SK-N-SH (cell line): ENCODE data around the gene AGRN. TPM values are rescaled to one million over a fixed set of nuclear protein-coding genes. Genes with fewer than 3 reads are reported as not detected.

Experiments
- CTCF ChIA-PET: fragments of 300-600, 350-600 bp; formaldehyde crosslinking; extraction: SDS; loops from one replicate; lab custom pipeline; 2021; lab: Yijun Ruan, JAX
- POLR2A ChIA-PET: fragments of 350-600 bp; sonication (Branson Sonifier 250); formaldehyde crosslinking; extraction: SDS; loops from one replicate; lab custom pipeline; 2020; ENCODE audit warnings: antibody characterized with exemption, inconsistent platforms; lab: Yijun Ruan, JAX
- DNase-seq: peaks from one replicate; pipeline ENCODE4 v3.0.0; 2012
- H2AFZ ChIP-seq: fragments of 200-600 bp; sonication (generic); 2 replicates; pipeline ENCODE4 v1.8.1; 2016; ENCODE audit warnings: antibody characterized with exemption, mild to moderate bottlenecking, low read depth
- H3F3A ChIP-seq: fragments of 200-600 bp; sonication (generic); replicated peaks from 2 replicates; pipeline ENCODE3; 2016; ENCODE audit warnings: antibody characterized with exemption, mild to moderate bottlenecking; ENCODE audit not compliant: insufficient read depth
- H3K27ac ChIP-seq, 2 experiments: fragments of 200-500 bp in 1 of 2; fragments of 200-600 bp in 1 of 2; sonication (Bioruptor generic) in 1 of 2; sonication (generic), shearing (Covaris generic) in 1 of 2; 2 replicates each; pipeline versions ENCODE4 v1.5.1 to v1.6.1; 2014 to 2016; ENCODE audit warnings: low read depth in 2 of 2, inconsistent platforms in 1 of 2, low read length in 1 of 2, mild to moderate bottlenecking in 1 of 2, mixed read lengths in 1 of 2
- H3K27me3 ChIP-seq: fragments of 200-600 bp; sonication (generic), shearing (Covaris generic); 2 replicates; pipeline ENCODE4 v1.6.1; 2016; ENCODE audit warnings: mixed run types; ENCODE audit not compliant: insufficient read depth
- H3K36me3 ChIP-seq, 2 experiments: fragments of 200-500 bp in 1 of 2; fragments of 200-600 bp in 1 of 2; sonication (Bioruptor generic) in 1 of 2; sonication (generic) in 1 of 2; replicated peaks in 1 of 2; 2 replicates each; pipeline versions ENCODE3 to v1.5.1; 2014 to 2016; ENCODE audit warnings: low read length in 1 of 2, mild to moderate bottlenecking in 1 of 2; ENCODE audit not compliant: insufficient read depth in 2 of 2, control insufficient read depth in 1 of 2
- H3K4me1 ChIP-seq, 2 experiments: fragments of 200-500 bp in 1 of 2; fragments of 200-600 bp in 1 of 2; sonication (Bioruptor generic) in 1 of 2; sonication (generic), shearing (Covaris generic) in 1 of 2; 2 replicates each; pipeline versions ENCODE4 v1.5.1 to v1.6.1; 2014 to 2016; ENCODE audit warnings: low read depth in 1 of 2, low read length in 1 of 2, mixed run types in 1 of 2; ENCODE audit not compliant: insufficient read depth in 2 of 2, control insufficient read depth in 1 of 2
- H3K4me2 ChIP-seq: fragments of 200-600 bp; sonication (generic), shearing (Covaris generic); 2 replicates; pipeline ENCODE4 v1.6.1; 2017; ENCODE audit warnings: mixed run types
- H3K4me3 ChIP-seq, 2 experiments: fragments of 200-500 bp in 1 of 2; fragments of 200-600 bp in 1 of 2; sonication (Bioruptor generic) in 1 of 2; sonication (generic), shearing (Covaris generic) in 1 of 2; 2 replicates each; pipeline versions ENCODE4 v1.5.1 to v1.8.1; 2014 to 2016; ENCODE audit warnings: low read depth in 2 of 2, inconsistent platforms in 1 of 2, low read length in 1 of 2, mild to moderate bottlenecking in 1 of 2, mixed read lengths in 1 of 2, moderate library complexity in 1 of 2
- H3K79me2 ChIP-seq: fragments of 200-600 bp; sonication (generic); 2 replicates; pipeline ENCODE4 v1.8.1; 2017; ENCODE audit warnings: mild to moderate bottlenecking; ENCODE audit not compliant: insufficient read depth
- H3K9ac ChIP-seq: fragments of 200-600 bp; sonication (generic); 2 replicates; pipeline ENCODE4 v1.6.1; 2017; ENCODE audit warnings: mixed run types
- H3K9me2 ChIP-seq: fragments of 200-600 bp; sonication (generic); 2 replicates; pipeline ENCODE4 v1.6.1; 2017; ENCODE audit warnings: mixed run types
- H3K9me3 ChIP-seq: fragments of 200-600 bp; sonication (generic); 2 replicates; pipeline ENCODE4 v1.6.1; 2017; ENCODE audit warnings: mixed run types, mild to moderate bottlenecking, moderate library complexity
- H4K20me1 ChIP-seq: fragments of 200-600 bp; sonication (generic); 2 replicates; pipeline ENCODE4 v1.6.1; 2017; ENCODE audit warnings: mild to moderate bottlenecking, mixed run types; ENCODE audit not compliant: insufficient read depth
- CTCF ChIP-seq: fragments of 200-600 bp; sonication (generic); IDR thresholded peaks from 2 replicates; pipeline ENCODE4 v1.6.1; 2017; ENCODE audit warnings: antibody characterized with exemption, mild to moderate bottlenecking, moderate library complexity
- ELF1 ChIP-seq: IDR thresholded peaks from 2 replicates; pipeline ENCODE4 v1.4.0; 2012
- EZH2phosphoT487 ChIP-seq: fragments of 200-600 bp; sonication (generic); IDR thresholded peaks from 2 replicates; pipeline ENCODE4 v1.6.1; 2017; ENCODE audit warnings: low read depth, mixed run types, mild to moderate bottlenecking, antibody characterized with exemption, moderate library complexity, borderline replicate concordance
- FOXM1 ChIP-seq: IDR thresholded peaks from 2 replicates; pipeline ENCODE4 v1.4.0; 2012; ENCODE audit warnings: low read depth, mild to moderate bottlenecking
- GABPA ChIP-seq: IDR thresholded peaks from 2 replicates; pipeline ENCODE4 v1.4.0; 2012; ENCODE audit warnings: low read depth, mild to moderate bottlenecking
- GATA2 ChIP-seq: sonication (generic); formaldehyde crosslinking; IDR thresholded peaks from 2 replicates; pipeline ENCODE4 v1.5.0; 2020; ENCODE audit warnings: mild to moderate bottlenecking, missing genetic modification reagents
- JUND ChIP-seq: IDR thresholded peaks from 2 replicates; pipeline ENCODE4 v1.4.0; 2012
- MXI1 ChIP-seq: IDR thresholded peaks from 2 replicates; pipeline ENCODE4 v1.6.1; 2012; ENCODE audit warnings: mild to moderate bottlenecking, low read depth, low read length, improper control_type of control experiment
- NRF1 ChIP-seq: IDR thresholded peaks from 2 replicates; pipeline ENCODE4 v1.6.1; 2012; ENCODE audit warnings: low read depth, mild to moderate bottlenecking, low read length
- POLR2AphosphoS5 ChIP-seq: IDR thresholded peaks from 2 replicates; pipeline ENCODE4 v1.6.1; 2012; ENCODE audit warnings: low read depth, low read length
- RAD21 ChIP-seq: IDR thresholded peaks from 2 replicates; pipeline ENCODE4 v1.6.1; 2012; ENCODE audit warnings: mild to moderate bottlenecking, low read length
- RXRA ChIP-seq: IDR thresholded peaks from 2 replicates; pipeline ENCODE4 v1.4.0; 2012; ENCODE audit warnings: low read depth, mild to moderate bottlenecking, borderline replicate concordance
- SMC3 ChIP-seq: IDR thresholded peaks from 2 replicates; pipeline ENCODE4 v1.6.1; 2012; ENCODE audit warnings: low read depth, low read length, improper control_type of control experiment
- TCF12 ChIP-seq: IDR thresholded peaks from 2 replicates; pipeline ENCODE4 v1.4.0; 2012
- WGBS: methylation state at CpG from one replicate; pipeline ENCODE4 v1.1.6; 2017; ENCODE audit warnings: low lambda C conversion rate; 5-methylcytosine and 5-hydroxymethylcytosine counted together
- polyA plus RNA-seq, 3 experiments: library from polyadenylated mRNA; depleted of rRNA; stranded (reverse); fragments of >200 nt; gene quantifications; 2 replicates each; pipeline ENCODE4 v1.2.3, GENCODE V29; 2012
- TF ChIP-seq, protein P1 (sequence below): IDR thresholded peaks from 2 replicates; pipeline ENCODE4 v1.6.1; 2012; ENCODE audit warnings: mild to moderate bottlenecking, low read depth, low read length, moderate library complexity

The AGRN gene
- polyA plus RNA-seq, 1 of the 3 experiments (the other 2 are of a cell fraction) = 31.6 TPM

DNA sequence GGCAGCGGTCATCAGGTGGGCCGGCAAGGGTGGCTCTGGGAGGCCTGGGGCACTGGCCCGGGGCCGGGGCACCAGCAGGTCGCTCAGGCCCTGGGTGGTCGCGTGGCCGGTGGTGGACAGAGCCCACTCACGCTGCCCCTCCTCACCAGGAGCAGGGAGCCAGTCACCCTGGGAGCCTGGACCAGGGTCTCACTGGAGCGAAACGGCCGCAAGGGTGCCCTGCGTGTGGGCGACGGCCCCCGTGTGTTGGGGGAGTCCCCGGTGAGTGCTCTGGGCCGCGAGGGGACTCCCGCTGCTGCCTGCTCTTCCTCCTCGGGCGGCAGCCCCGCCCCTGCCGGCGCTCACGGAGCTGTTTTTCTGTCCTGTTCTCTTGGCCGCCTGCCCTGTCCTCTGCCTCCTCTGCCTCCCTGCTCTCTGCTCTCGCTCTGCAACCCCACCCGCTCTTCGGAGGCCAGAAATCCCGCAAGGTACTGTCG lies 30.7 kb downstream of the AGRN start:
- H3K36me3 ChIP-seq = peaks cover 0 to 16% of the 10 kb centered on the region in 2 experiments
- no peaks in the 10 kb centered on the region for H4K20me1 ChIP-seq
- POLR2A ChIA-PET = no interaction called here
- H3K4me2 ChIP-seq = no peak overlapping the region
- H3K9me3 ChIP-seq = no peaks in the 10 kb centered on the region
- TF ChIP-seq EZH2phosphoT487 = no peak
- no peak for TF ChIP-seq FOXM1
- TF ChIP-seq RAD21 = no peak
- no peak for TF ChIP-seq NRF1
- no peak for TF ChIP-seq JUND
- TF ChIP-seq GATA2 (CRISPR knock-in tag) = no peak
- TF ChIP-seq SMC3 = no peak
- no peak for TF ChIP-seq TCF12
- no peak for TF ChIP-seq ELF1
- TF ChIP-seq MXI1 = no peak
- no peak for TF ChIP-seq CTCF
- H3K27ac ChIP-seq = no peak overlapping the region
- H2AFZ ChIP-seq = no peak overlapping the region
- H3K27me3 ChIP-seq = no peaks in the 10 kb centered on the region
- H3K9me2 ChIP-seq = no peaks in the 10 kb centered on the region
- H3K4me1 ChIP-seq = no peaks in the 10 kb centered on the region
- no peak overlapping the region for H3K9ac ChIP-seq
- CTCF ChIA-PET = interaction anchor here (0.9 to 1.8 kb wide), 3 partner anchors 13 to 65 kb away, joined by 3 to 5 read pairs (median 3); no protein-coding TSS in a partner anchor
- H3K79me2 ChIP-seq = no peaks in the 10 kb centered on the region
- WGBS = 96% methylated on average over 12 of the region's 32 CpGs
- H3K4me3 ChIP-seq = no peak overlapping the region
- H3F3A ChIP-seq = no peaks in the 10 kb centered on the region
- no peak for DNase-seq

DNA sequence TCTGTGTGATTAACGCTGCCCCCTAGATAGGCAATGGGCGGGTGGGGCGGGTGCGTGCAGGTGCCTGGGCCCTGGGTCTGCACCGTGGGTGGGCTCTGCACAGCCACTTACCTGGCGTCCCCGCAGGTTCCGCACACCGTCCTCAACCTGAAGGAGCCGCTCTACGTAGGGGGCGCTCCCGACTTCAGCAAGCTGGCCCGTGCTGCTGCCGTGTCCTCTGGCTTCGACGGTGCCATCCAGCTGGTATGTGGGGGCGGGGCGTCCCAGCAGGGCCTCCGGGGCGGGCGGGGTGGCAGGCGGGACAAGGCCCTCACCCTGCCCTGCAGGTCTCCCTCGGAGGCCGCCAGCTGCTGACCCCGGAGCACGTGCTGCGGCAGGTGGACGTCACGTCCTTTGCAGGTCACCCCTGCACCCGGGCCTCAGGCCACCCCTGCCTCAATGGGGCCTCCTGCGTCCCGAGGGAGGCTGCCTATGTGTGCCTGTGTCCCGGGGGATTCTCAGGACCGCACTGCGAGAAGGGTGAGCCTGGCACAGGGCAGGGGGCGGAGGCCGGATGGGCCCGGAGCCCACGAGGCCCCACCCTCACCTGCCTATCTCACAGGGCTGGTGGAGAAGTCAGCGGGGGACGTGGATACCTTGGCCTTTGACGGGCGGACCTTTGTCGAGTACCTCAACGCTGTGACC lies 31.3 kb downstream of the AGRN start:
- Histone ChIP-seq H3K79me2 (no peaks in the 10 kb centered on the region), H3K4me1 (no peaks in the 10 kb centered on the region), H3K4me2 (no peak overlapping the region), H3K27me3 (no peaks in the 10 kb centered on the region), H3K4me3 (no peak overlapping the region), H3K36me3 (peaks cover 0 to 16% of the 10 kb centered on the region in 2 experiments), H4K20me1 (no peaks in the 10 kb centered on the region), H3K9me2 (no peaks in the 10 kb centered on the region), H3K27ac (no peak overlapping the region), H3K9ac (no peak overlapping the region), H3F3A (no peaks in the 10 kb centered on the region), H3K9me3 (no peaks in the 10 kb centered on the region), H2AFZ (no peak overlapping the region)
- ChIA-PET CTCF (interaction anchor here (0.9 to 1.8 kb wide), 4 partner anchors 14 to 67 kb away, joined by 3 to 5 read pairs (median 4); no protein-coding TSS in a partner anchor), POLR2A (no interaction called here)
- no peak for DNase-seq
- TF ChIP-seq RXRA = no peak
- TF ChIP-seq, protein P1, sequence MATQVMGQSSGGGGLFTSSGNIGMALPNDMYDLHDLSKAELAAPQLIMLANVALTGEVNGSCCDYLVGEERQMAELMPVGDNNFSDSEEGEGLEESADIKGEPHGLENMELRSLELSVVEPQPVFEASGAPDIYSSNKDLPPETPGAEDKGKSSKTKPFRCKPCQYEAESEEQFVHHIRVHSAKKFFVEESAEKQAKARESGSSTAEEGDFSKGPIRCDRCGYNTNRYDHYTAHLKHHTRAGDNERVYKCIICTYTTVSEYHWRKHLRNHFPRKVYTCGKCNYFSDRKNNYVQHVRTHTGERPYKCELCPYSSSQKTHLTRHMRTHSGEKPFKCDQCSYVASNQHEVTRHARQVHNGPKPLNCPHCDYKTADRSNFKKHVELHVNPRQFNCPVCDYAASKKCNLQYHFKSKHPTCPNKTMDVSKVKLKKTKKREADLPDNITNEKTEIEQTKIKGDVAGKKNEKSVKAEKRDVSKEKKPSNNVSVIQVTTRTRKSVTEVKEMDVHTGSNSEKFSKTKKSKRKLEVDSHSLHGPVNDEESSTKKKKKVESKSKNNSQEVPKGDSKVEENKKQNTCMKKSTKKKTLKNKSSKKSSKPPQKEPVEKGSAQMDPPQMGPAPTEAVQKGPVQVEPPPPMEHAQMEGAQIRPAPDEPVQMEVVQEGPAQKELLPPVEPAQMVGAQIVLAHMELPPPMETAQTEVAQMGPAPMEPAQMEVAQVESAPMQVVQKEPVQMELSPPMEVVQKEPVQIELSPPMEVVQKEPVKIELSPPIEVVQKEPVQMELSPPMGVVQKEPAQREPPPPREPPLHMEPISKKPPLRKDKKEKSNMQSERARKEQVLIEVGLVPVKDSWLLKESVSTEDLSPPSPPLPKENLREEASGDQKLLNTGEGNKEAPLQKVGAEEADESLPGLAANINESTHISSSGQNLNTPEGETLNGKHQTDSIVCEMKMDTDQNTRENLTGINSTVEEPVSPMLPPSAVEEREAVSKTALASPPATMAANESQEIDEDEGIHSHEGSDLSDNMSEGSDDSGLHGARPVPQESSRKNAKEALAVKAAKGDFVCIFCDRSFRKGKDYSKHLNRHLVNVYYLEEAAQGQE = no peak
- no peak for TF ChIP-seq POLR2AphosphoS5
- no peak for TF ChIP-seq EZH2phosphoT487
- no peak for TF ChIP-seq SMC3
- no peak for TF ChIP-seq MXI1
- TF ChIP-seq GABPA = no peak
- no peak for TF ChIP-seq TCF12
- TF ChIP-seq FOXM1 = no peak
- WGBS = 63% methylated on average over 1 of the region's 46 CpGs
